T-helper 1 cell (primary cell): ENCODE measurements around the gene ITPA.
"Not testable (repeated sequence)": the region's sequence is repeated elsewhere in the genome, so short reads cannot be mapped to it uniquely, and the experiment has no call there.

Source experiments
- DNase-seq, 5 donors: peaks; one replicate each; pipeline ENCODE4 v3.0.0-alpha.2; 2012 to 2020

Gene ITPA

DNA sequence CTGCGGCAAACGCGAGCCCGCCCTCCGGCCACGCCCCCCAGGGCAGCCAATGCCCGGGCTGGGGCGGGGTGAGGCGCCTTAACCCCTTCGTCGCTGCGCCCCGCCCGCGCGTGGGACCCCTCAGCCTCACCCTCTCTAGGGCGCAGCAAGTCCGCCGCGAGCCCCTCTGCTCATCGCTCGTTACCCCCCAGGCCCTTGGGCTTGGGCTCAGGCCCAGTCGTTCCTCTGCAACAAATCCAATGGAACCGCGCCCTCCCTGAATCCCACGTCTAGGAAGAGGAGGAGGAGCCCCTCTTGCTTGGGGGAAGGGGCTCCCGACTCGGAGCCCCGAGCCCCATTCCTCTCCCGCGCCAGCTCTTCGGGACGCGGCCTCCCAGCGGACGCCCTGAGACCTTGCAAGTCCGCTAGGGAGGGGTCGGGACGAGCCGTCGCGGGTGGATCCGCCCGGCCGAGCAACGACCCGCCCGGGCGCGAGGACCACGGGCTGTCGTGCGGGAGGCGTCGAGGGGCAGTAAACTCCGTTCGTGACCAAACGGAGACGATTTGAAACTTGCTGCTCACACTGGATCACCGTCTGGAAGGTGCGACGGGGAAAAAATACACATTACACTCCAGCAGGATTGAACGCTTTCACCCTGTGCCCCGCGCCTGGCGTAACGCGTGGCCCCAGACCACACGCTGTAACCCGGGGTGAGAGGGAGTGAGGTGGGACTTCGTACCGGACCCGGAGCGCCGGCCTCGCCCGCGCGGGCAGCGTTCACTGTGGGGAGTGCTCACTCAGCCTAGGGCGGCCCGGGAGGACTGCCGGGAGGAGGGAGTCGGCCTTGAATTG is 35.5 kb upstream of the ITPA start:
- DNase-seq: peak; percentile 79 to 90 (median 82)

DNA sequence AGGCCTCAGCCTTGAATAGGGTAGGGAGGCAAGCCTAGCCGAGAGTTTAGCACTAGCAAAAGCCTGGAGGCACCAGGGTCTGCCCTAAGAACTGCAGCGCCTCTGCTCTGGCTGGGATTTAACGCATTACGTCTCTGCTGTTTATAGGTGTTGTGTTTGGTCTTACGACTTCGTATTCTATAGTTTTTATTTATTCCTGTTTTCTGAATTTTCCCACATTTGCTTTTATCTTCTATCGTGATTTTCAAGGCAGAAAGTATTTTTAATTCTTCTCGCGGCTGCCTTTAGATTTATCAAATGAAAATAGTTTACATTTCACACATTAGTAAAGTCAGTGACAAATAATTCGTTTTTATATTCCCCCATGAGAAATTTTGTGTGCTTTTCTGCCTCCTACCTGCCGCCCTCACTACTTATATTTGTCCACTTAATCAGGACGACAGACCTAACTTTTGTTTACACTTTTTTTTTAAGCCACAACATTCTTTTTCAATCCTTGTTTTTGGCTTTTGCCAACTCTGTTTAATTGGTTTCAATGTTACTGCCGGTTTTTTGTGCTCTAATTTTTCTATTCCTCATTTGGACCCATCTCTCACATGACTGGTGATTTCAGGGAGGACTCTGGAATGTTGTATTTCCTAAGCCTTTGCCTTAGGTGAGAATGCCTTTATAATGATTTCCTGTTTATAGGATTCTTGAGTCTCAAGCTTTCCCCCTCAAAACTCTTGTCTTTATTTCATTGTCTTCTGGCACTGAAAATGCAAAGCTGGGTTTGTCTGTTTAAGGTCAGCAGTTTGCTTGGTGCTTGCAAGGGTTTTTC is 34.6 kb upstream of the ITPA start:
- no peak for DNase-seq

DNA sequence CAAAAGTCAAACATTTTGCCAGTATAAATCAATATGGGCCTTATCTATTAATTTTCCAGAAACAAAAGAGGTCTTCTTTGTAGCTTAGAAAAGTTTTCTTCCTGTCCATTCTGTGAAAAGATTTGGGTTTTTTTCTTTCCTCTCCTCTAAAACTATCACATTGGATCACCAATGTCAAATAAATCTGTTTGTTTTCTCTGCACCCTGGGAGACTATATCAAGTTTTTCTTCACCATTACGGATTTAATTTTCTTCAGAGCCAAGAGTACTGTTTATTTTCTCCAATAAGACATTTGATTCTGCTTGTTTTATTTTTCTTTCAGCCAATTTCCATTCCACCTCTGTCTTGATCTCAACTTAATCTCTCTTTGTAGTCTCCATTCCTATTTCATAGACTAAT is 34.0 kb upstream of the ITPA start:
- DNase-seq: no peak

DNA sequence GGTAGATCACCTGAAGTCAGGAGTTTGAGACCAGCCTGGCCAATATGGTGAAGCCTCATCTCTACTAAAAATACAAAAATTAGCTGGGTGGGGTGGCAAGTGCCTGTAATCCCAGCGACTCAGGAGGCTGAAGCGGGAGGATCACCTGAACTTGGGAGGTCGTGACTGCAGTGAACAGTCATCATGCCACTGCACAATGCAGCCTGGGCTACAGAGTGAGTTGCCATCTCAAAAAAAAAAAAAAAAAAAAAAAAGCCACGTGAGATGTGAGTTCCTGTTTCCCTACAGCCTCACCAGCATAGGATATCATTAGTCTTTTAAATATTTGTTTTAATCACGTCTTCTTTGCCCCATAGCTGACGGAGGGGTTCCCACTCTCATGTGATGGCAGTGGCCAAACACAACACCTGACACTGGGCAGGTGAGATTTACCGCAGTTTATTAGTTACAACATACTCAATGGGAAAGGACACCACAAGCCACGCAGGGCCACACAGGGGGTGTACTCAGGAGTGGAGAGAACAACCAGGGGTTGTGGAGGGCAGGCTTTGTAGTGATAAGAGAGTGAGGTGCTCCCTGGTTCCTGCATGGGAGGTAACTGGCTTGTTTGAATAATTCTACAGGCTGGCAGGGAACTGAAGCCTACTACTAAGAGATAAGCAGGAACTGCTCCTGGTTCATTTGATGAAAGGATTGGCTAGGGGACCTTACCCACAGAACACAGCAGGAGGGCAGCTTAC is 31.4 kb upstream of the ITPA start:
- no peak for DNase-seq

- no peak for DNase-seq
These were observed 29.0 kb upstream of the ITPA start for GRCh38 chr20:3180319-3180718.

- DNase-seq: no peak
These were observed 28.0 kb upstream of the ITPA start for GRCh38 chr20:3181270-3181669.

DNA sequence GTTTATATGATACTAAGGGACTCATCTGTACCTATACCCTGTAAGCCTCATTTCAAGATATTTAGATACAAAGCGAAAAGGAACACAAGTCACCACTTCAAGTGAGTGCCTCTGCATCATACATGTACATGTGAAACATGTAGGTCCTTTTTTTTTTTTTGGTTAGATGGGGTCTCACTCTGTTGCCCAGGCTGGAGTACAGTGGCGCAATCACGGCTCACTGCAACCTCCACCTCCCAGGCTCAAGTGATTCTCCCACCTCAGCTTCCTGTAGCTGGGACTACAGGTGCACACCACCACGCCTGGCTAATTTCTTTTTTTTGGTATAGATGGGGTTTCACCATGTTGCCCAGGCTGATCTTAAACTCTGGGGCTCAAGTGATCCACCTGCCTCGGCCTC is 26.9 kb upstream of the ITPA start:
- DNase-seq: not testable (repeated sequence)

GRCh38 chr20:3183896-3184612 is 25.2 kb upstream of the ITPA start:
- DNase-seq: no peak

- DNase-seq: not testable (repeated sequence)
These were observed 21.4 kb upstream of the ITPA start for GRCh38 chr20:3187861-3188260.

DNA sequence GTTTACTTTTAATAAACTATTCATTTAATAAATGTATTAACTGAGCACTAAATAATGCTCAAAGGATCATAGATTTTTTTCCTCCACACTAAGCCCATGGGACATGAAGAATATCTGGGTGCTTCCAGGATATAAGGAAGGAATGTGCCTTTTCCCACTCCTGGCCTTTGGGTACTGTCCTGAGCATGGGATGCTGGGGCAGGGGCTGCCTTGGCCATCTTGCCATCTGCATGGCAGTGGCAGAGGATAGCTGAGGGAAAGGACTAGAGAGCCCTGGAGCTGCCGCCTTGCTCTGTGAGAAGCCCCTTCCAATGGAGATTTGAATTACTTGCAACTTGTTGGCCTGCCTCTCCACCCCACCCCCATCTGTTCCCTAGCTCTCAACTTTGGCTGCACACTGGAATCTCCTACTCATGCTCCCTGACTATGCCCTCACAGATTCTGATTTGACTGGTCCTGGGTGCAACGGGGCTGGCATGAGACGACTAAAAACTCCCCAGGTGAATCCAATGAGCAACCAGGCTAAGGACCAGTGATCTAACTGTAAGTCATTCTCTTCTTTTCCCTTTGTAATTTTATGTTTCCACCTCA is 20.4 kb upstream of the ITPA start:
- DNase-seq: no peak

GRCh38 chr20:3189561-3190131 is 19.7 kb upstream of the ITPA start:
- no peak for DNase-seq

- DNase-seq: no peak
These were observed 18.6 kb upstream of the ITPA start for GRCh38 chr20:3190681-3191111.

- DNase-seq: no peak
These were observed 16.9 kb upstream of the ITPA start for GRCh38 chr20:3192226-3193015.

DNA sequence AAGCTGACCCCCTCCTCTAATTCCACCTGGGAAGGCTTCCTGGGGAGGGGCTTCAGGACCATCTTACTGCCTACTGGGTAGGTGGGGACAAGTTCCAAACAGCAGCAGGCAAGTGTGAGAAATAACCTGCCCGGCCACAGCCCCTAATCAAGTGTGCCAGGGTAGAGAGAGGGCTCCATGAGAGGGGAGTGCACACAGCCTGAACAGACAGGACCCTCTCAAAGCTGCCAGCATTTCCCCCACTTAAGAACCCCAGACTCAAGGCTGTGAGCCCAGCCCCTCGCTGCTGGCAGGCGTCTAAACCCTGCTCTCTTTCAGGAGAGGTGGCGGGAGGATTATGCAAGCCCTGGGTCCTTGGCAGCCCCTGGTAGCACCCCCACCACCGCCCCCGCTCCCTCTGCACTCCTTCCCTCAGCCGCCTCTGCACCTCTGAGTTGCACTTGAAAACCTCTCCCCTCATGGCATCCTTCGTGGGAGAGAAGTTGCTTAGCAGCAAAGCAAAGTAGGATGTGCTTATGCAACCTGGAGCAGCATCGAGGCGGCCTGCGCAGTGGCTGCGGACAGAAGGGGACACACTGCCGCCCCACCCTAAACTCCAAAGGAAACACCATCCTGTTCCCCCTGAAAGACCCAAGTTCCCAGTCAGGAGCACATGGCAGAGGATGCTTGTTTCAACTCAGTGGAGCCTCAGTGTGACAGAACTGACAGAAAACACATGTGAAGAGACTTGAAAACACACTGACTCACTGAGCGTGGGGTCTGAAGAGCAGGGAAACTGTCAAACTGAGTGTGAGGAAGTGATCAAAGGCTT is 15.3 kb upstream of the ITPA start:
- no peak for DNase-seq

GRCh38 chr20:3194617-3195280 is 14.5 kb upstream of the ITPA start:
- DNase-seq: no peak

GRCh38 chr20:3195590-3196237 is 13.6 kb upstream of the ITPA start:
- DNase-seq: no peak

DNA sequence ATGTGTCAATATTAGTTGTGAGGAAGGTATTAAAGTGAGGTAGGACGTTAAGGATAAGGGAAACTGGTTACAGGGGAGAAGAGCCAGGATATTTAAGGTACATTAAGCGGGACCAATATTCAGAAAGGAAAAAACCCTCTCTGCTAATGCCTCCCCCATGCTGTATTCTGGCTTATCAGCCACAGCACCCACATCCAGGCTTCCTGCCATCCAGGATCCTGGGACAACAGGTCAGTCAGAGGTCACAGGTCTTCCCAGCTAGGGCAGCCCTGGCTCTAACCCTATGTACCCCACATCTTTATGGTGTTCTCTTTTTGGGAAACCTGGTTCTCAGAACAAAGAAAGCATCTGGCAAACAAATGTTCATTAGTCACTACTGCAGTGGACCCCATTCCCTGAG is 10.1 kb upstream of the ITPA start:
- DNase-seq: no peak

DNA sequence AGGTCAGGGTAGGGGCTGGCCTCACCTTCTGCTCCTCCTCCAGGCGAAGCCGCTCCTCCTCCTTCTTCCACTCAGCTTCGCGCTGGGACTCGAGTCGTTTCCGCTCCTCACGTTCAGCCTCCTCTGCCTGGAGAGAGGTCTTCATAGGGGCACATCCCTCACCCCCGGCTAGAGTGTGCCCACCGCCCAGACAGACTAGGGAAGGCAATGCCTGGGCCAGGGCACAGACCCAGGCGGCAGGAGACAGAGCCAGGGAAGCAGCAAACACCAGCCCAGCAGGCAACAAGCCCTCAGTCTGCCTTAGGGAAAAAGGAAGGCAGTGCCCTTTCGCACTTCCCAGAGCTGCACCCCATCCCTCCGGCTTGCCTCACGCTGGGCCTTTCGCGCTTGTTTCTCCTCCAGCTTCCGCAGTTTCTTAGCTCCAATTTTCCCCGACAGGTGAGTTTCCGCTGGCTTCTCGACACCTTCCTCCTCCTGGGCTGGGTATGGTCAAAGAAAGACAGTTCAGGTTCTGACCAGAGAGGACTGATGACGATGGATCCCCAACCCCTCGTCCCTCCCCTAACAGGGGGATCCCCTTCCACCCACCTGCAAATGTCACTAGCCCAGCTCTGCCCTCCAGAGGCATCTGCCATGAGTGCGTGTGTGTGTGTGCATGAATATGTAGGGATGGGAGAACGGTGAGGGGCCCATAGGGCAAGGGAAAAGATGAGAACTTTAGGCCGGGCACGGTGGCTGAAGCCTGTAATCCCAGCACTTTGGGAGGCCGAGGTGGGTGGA is 9.1 kb upstream of the ITPA start:
- no peak for DNase-seq
